ENCODE results near the gene SHANK3.

SHANK3 gene

GRCh38 chr22:50714631-50715179 is 42.1 kb downstream of the SHANK3 start:
- DNase-seq = no peak

- DNase-seq = no peak
Observed at GRCh38 chr22:50715250-50715649, 42.6 kb downstream of the SHANK3 start.

DNA sequence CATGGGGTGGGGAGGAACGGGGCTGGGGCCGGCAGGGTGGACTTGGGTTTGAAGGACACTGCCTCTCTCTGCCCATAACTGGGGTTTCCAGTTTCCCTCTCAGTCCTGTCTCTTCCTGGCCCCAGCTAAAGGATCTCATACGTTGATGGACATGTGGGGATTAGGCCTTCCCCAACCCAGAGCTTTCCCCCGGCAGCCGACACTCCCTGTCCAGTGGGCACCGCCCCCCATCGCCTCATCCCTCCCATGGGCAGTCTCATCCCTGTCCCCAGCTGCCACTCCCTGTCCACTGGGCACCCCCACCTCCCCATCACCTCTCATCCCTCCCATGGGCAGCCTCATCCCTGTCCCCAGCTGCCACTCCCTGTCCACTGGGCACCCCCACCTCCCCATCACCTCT is 43.2 kb downstream of the SHANK3 start:
- no peak for DNase-seq

- no peak for DNase-seq
Observed at GRCh38 chr22:50716290-50717024, 43.8 kb downstream of the SHANK3 start.

GRCh38 chr22:50717709-50718351 is 45.2 kb downstream of the SHANK3 start:
- DNase-seq = no peak

GRCh38 chr22:50718352-50718709 is 45.7 kb downstream of the SHANK3 start:
- no peak for DNase-seq

- DNase-seq = no peak
Observed at GRCh38 chr22:50719814-50720300, 47.2 kb downstream of the SHANK3 start.

GRCh38 chr22:50720301-50721256 is 48.0 kb downstream of the SHANK3 start:
- DNase-seq = no peak

- no peak for DNase-seq
Observed at GRCh38 chr22:50721257-50721844, 48.7 kb downstream of the SHANK3 start.

DNA sequence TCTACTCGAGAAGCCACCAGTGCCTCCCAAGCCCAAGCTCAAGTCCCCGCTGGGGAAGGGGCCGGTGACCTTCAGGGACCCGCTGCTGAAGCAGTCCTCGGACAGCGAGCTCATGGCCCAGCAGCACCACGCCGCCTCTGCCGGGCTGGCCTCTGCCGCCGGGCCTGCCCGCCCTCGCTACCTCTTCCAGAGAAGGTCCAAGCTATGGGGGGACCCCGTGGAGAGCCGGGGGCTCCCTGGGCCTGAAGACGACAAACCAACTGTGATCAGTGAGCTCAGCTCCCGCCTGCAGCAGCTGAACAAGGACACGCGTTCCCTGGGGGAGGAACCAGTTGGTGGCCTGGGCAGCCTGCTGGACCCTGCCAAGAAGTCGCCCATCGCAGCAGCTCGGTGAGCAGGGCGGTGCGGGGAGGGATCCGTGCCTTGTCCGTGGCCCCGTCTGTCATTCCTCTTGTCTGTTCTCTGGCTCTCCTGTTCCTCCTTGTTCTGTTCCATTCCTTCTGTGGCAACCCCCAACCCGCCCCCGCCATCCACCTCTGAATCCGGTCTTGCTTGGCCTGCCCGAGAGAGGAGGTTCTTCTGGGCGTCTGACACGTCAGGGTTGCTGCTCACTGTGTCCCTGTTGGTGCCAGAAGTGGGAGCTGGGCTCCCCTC is 49.6 kb downstream of the SHANK3 start:
- DNase-seq = no peak
